NCI-H1092 (cell line): ENCODE data around the gene PCDHGB3.
"Not testable (repeated sequence)": the region's sequence is repeated elsewhere in the genome, so short reads cannot be mapped to it uniquely, and the experiment has no call there.

Experiments used
- DNase-seq: peaks from one replicate; lab custom pipeline; 2025; lab: John Stamatoyannopoulos, UW

Gene PCDHGB3

DNA sequence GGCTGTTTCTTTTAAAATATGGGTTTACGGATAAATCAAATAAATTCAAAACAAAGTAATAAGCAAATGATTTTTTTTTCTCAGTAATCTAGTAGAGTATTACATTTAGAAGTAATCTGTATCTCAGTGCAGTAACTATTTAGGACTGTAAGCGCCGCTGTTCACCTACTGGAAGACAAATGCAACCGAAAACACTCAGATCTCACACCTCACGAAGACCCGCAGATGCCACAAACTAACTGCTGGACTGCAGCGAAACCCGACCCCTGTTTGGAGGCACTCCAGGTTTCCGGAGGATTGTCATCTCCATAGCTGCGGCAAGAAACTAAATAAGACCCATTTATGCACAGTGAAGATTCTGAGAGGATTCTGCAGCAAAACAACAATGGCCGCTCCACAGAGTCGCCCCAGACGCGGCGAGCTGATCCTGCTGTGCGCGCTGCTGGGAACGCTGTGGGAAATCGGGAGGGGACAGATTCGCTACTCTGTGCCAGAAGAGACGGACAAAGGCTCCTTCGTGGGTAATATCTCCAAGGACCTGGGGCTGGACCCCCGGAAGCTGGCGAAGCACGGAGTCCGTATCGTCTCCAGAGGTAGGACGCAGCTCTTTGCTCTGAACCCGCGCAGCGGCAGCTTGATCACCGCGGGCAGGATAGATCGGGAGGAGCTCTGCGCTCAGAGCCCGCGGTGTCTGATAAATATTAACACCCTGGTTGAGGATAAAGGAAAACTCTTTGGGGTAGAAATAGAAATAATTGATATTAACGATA, 22.6 kb downstream of the PCDHGB3 start, which contains the start of gene PCDHGA8:
Gene PCDHGA8 (plus strand): TSS at position 205 of the 770 bp plus-strand sequence. CDS start 181 bp downstream, at position 386.
- DNase-seq, result no peak

DNA sequence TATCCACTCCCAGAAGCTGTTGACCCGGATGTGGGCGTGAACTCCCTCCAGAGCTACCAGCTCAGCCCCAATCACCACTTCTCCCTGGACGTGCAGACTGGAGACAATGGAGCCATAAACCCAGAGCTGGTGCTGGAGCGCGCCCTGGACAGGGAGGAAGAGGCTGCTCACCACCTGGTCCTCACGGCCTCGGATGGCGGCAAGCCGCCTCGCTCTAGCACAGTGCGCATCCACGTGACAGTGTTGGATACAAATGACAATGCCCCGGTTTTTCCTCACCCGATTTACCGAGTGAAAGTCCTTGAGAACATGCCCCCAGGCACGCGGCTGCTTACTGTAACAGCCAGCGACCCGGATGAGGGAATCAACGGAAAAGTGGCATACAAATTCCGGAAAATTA, 23.2 kb downstream of the PCDHGB3 start:
- DNase-seq, result no peak

DNA sequence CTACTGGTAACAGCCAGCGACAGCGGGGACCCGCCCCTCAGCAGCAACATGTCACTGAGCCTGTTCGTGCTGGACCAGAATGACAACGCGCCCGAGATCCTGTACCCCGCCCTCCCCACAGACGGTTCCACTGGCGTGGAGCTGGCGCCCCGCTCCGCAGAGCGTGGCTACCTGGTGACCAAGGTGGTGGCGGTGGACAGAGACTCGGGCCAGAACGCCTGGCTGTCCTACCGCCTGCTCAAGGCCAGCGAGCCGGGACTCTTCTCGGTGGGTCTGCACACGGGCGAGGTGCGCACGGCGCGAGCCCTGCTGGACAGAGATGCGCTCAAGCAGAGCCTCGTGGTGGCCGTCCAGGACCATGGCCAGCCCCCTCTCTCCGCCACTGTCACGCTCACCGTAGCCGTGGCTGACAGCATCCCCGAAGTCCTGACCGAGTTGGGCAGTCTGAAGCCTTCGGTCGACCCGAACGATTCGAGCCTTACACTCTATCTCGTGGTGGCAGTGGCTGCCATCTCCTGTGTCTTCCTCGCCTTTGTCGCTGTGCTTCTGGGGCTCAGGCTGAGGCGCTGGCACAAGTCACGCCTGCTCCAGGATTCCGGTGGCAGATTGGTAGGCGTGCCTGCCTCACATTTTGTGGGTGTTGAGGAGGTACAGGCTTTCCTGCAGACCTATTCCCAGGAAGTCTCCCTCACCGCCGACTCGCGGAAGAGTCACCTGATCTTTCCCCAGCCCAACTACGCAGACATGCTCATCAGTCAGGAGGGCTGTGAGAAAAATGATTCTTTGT, 24.6 kb downstream of the PCDHGB3 start:
- DNase-seq, result not testable (repeated sequence)

DNA sequence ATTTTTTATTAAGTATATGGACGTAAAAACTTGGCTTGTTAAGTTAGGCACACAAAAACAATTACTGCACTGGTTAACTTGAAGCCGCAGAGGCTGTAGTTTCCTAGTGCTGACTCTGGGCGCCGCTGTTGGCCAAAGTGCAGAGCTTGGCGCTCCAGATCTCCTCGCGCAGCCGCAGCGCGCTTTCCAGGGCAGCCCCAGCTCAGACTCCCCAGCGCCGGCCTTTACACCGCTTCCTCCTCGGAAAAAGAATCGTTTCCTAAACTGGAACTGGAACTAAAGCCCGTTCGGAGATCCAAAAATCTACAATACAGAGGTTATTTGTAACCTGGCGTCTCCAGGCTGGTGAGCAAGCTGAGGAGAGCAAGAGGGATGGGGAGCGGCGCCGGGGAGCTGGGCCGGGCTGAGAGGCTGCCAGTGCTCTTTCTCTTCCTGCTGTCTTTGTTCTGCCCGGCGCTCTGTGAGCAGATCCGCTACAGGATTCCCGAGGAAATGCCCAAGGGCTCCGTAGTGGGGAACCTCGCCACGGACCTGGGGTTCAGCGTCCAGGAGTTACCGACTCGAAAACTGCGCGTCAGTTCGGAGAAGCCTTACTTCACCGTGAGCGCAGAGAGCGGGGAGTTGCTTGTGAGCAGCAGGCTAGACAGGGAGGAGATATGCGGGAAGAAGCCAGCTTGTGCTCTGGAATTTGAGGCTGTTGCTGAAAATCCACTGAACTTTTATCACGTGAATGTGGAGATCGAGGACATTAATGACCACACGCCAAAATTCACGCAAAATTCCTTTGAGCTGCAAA, 27.9 kb downstream of the PCDHGB3 start, which contains the start of gene PCDHGB5:
Gene PCDHGB5 (plus strand): TSS at position 192 of the 796 bp plus-strand sequence. CDS start 181 bp downstream, at position 373.
- DNase-seq, result not testable (repeated sequence)

GRCh38 chr5:141398608-141399007, 28.6 kb downstream of the PCDHGB3 start:
- DNase-seq, result no peak

DNA sequence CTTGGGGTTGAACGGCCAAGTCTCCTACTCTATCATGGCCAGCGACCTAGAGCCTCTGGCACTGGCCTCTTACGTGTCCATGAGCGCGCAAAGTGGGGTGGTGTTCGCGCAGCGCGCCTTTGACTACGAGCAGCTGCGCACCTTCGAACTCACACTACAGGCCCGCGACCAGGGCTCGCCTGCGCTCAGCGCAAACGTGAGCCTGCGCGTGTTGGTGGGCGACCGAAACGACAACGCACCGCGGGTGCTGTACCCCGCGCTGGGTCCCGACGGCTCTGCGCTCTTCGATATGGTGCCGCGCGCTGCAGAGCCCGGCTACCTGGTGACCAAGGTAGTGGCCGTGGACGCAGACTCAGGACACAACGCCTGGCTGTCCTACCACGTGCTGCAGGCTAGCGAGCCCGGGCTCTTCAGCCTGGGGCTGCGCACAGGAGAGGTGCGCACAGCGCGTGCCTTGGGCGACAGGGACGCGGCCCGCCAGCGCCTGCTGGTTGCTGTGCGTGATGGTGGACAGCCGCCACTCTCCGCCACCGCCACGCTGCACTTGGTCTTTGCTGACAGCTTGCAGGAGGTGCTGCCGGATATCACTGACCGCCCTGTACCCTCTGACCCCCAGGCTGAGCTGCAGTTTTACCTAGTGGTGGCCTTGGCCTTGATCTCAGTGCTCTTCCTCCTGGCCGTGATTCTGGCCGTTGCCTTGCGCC, 29.7 kb downstream of the PCDHGB3 start:
- no peak for DNase-seq

DNA sequence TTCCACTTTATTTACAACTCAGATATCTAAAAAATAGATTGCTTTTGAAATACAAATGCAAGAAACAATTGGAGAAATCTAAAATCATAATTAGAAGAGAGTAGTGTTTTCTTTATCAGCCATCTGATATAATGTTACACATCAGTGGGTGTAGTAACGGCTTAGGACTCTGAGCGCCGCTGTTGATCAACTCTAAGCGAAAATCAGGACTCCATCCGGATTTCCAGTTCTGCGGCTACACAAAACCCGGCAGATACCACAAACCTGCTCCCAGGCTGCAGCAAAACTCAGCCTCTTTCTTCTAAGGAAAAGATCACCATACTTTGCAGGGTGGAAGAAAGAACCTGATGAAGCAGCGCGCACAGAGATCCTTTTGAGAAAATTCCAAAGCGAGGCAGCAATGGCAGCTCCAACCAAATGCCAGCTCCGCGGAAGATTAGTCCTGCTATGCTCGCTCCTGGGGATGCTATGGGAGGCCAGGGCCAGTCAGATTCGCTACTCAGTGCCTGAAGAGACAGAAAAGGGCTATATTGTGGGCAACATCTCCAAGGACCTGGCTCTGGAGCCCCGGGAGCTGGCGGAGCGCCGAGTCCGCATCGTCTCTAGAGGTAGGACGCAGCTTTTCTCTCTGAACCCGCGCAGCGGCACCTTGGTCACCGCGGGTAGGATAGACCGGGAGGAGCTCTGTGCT, 32.7 kb downstream of the PCDHGB3 start, which contains the start of gene PCDHGA9:
Gene PCDHGA9 (plus strand): TSS at position 226 of the 691 bp plus-strand sequence. CDS start 175 bp downstream, at position 401.
- no peak for DNase-seq

- DNase-seq, result no peak
Measured at GRCh38 chr5:141403387-141403786, 33.3 kb downstream of the PCDHGB3 start.

GRCh38 chr5:141407790-141408505, 37.9 kb downstream of the PCDHGB3 start, which contains the start of gene PCDHGB6:
Gene PCDHGB6 (plus strand): TSS chr5:141408021. CDS start chr5:141408203, 182 bp downstream.
- not testable (repeated sequence) for DNase-seq

- DNase-seq, result no peak
Measured at GRCh38 chr5:141409598-141410306, 39.7 kb downstream of the PCDHGB3 start.

- DNase-seq, result no peak
Measured at GRCh38 chr5:141411575-141411974, 41.5 kb downstream of the PCDHGB3 start.

GRCh38 chr5:141412854-141413539, 43.0 kb downstream of the PCDHGB3 start, which contains the start of gene PCDHGA10:
Gene PCDHGA10 (plus strand): TSS chr5:141412987. CDS start chr5:141413176, 189 bp downstream.
- no peak for DNase-seq

- DNase-seq, result no peak
Measured at GRCh38 chr5:141413540-141414069, 43.6 kb downstream of the PCDHGB3 start.

GRCh38 chr5:141414548-141415274, 44.7 kb downstream of the PCDHGB3 start:
- DNase-seq, result not testable (repeated sequence)

DNA sequence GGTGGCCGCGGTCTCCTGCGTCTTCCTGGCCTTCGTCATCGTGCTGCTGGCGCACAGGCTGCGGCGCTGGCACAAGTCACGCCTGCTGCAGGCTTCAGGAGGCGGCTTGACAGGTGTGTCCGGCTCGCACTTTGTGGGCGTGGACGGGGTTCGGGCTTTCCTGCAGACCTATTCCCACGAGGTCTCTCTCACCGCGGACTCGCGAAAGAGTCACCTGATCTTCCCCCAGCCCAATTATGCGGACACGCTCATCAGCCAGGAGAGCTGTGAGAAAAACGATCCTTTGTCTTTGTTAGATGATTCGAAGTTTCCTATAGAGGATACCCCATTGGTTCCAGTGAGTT, 45.2 kb downstream of the PCDHGB3 start:
- not testable (repeated sequence) for DNase-seq

DNA sequence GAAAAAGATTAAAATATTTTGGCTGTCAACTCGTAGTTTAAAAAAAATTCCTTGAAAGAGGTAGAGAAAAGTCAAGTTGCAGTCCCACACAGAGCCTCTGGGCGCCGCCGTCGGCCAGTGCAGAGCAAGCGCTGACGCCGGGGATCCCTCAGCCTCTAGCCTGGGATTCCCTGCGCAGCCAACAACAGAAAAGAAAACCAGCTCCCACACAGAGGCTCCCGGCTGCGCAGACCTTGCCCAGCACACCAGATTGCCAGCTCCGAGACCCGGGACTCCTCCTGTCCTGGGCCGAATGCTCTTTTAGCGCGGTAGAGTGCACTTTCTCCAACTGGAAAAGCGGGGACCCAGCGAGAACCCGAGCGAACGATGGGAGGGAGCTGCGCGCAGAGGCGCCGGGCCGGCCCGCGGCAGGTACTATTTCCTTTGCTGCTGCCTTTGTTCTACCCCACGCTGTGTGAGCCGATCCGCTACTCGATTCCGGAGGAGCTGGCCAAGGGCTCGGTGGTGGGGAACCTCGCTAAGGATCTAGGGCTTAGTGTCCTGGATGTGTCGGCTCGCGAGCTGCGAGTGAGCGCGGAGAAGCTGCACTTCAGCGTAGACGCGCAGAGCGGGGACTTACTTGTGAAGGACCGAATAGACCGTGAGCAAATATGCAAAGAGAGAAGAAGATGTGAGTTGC, 47.6 kb downstream of the PCDHGB3 start, which contains the start of gene PCDHGB7:
Gene PCDHGB7 (plus strand): TSS at position 184 of the 679 bp plus-strand sequence. CDS start 183 bp downstream, at position 367.
- peak; percentile 59 for DNase-seq
